ENCODE results near the gene ITGAD. TPM values are rescaled to one million over a fixed set of nuclear protein-coding genes. Genes with fewer than 3 reads are reported as not detected.

Gene ITGAD
- total and polyA plus RNA-seq, 2 of the 4 experiments (the other 2 are of a cell fraction) = not detected

GRCh38 chr16:31377210-31377903 is 15.8 kb upstream of the ITGAD start:
- 60% methylated on average over 1 of the region's 7 CpGs; no CpG with 5 or more reads in 1 of the 2 experiments for WGBS, 2 experiments (ENCODE audit: extremely low coverage in 2 of 2, insufficient read length in 1 of 2)
- in situ Hi-C loops (cut with MboI; ENCODE audit: low sequenced_read_pairs) = no loop called here
- Histone ChIP-seq H2BK15ac (ENCODE audit: low read depth, low read length) (no peak overlapping the region), H3K9me3 (ENCODE audit: control insufficient read depth, insufficient read depth, low read length) (no peaks in the 10 kb centered on the region), H2BK20ac (ENCODE audit: low read depth, low read length) (no peak overlapping the region), H3K4me3 (ENCODE audit: insufficient read depth, low read depth, low read length) (no peak overlapping the region), H4K91ac (ENCODE audit: insufficient read depth, low read depth, low read length) (no peak overlapping the region), H3K9me1 (ENCODE audit: insufficient read depth, low read length) (no peaks in the 10 kb centered on the region), H3K23ac (ENCODE audit: low read depth, low read length) (no peak overlapping the region), H4K20me1 (ENCODE audit: insufficient read depth, low read length) (no peaks in the 10 kb centered on the region; the same call in 1 of the 2 replicates), H4K8ac (ENCODE audit: low read depth in 2 of 2, low read length in 2 of 2) (no peak overlapping the region), H3K27ac (ENCODE audit: insufficient read depth, low read length) (no peak overlapping the region), H3K4me2 (ENCODE audit: low read depth, low read length) (no peak overlapping the region), H3K4me1 (ENCODE audit: control insufficient read depth, insufficient read depth, low read length) (no peaks in the 10 kb centered on the region), H3K9ac (ENCODE audit: low read depth, low read length) (no peak overlapping the region), H3K56ac (ENCODE audit: extremely low read depth, insufficient read depth, low read length) (no peak overlapping the region), H2AK9ac (replicated peaks; ENCODE audit: low read depth, low read length, poor library complexity) (no peak overlapping the region), H2BK5ac (ENCODE audit: low read depth, low read length, poor library complexity, severe bottlenecking) (no peak overlapping the region), H3K14ac (replicated peaks; ENCODE audit: low read depth, low read length) (no peak overlapping the region), H3K27me3 (ENCODE audit: control insufficient read depth, insufficient read depth, low read length) (peaks cover 13% of the 10 kb centered on the region), H3K79me1 (ENCODE audit: low read depth in 1 of 2, low read length in 2 of 2) (no peaks in the 10 kb centered on the region), H3K18ac (ENCODE audit: low read depth, low read length) (no peak overlapping the region), H2AK5ac (ENCODE audit: low read depth, low read length) (no peak overlapping the region), H3K36me3 (ENCODE audit: control insufficient read depth, insufficient read depth, low read length) (no peaks in the 10 kb centered on the region), H2BK120ac (ENCODE audit: low read depth, low read length) (no peak overlapping the region), H3K4ac (ENCODE audit: low read depth, low read length) (no peak overlapping the region), H2AFZ (replicated peaks; ENCODE audit: low read length, poor library complexity) (no peak overlapping the region), H4K5ac (ENCODE audit: low read depth, low read length) (no peak overlapping the region)
- ATAC-seq (ENCODE audit: low read depth) = no peak
- DNase-seq = no peak
- TF ChIP-seq POLR2A (IDR thresholded peaks at IDR 0.05; ENCODE audit: low read depth, low read length) = no peak
- TF ChIP-seq ELK1 (IDR thresholded peaks at IDR 0.05; ENCODE audit: borderline replicate concordance, low read depth, low read length) = no peak
- TF ChIP-seq CTCF (conservative IDR thresholded peaks at IDR 0.05; ENCODE audit: low read depth, low read length) = no peak
- TF ChIP-seq MAZ (IDR thresholded peaks at IDR 0.05; ENCODE audit: borderline replicate concordance, low read depth, low read length) = no peak
- no peak for TF ChIP-seq MXI1 (IDR thresholded peaks at IDR 0.05; ENCODE audit: borderline replicate concordance, low read depth, low read length)
- TF ChIP-seq BHLHE40 (IDR thresholded peaks at IDR 0.05; ENCODE audit: low read depth, low read length) = no peak
- no peak for TF ChIP-seq RFX5 (IDR thresholded peaks at IDR 0.05; ENCODE audit: low read depth, low read length)
- no peak for TF ChIP-seq CEBPB (IDR thresholded peaks at IDR 0.05; ENCODE audit: low read depth, low read length)
- no peak for TF ChIP-seq NFE2L2 (IDR thresholded peaks at IDR 0.05; ENCODE audit: low read depth, low read length)
- no peak for TF ChIP-seq RAD21 (IDR thresholded peaks at IDR 0.05; ENCODE audit: low read length)
- TF ChIP-seq MAFK (IDR thresholded peaks at IDR 0.05; ENCODE audit: low read depth, low read length) = no peak
- no peak for TF ChIP-seq USF2 (IDR thresholded peaks at IDR 0.05; ENCODE audit: low read depth, low read length)
- TF ChIP-seq SMC3 (IDR thresholded peaks at IDR 0.05; ENCODE audit: low read depth, low read length) = no peak
- CTCF ChIA-PET = no interaction called here
- intact Hi-C loops (cut with micrococcal nuclease) = no loop called here
- dilution Hi-C loops (cut with HindIII; ENCODE audit: low sequenced_read_pairs, unreplicated experiment) = no loop called here
- POLR2A ChIA-PET (ENCODE audit: unreplicated experiment) = no interaction called here
- BruUV-seq (replicated peaks) = no TSS peak
